Measurements from ENCODE around the gene ATG2A. TPM values are rescaled to one million over a fixed set of nuclear protein-coding genes. Genes with fewer than 3 reads are reported as not detected.

Gene ATG2A
- 12.9 to 22.4 TPM (median 20.8 TPM) in 5 replicates for total RNA-seq (2022; extraction: Qiagen RNA extraction; ENCODE audit: low read depth)

DNA sequence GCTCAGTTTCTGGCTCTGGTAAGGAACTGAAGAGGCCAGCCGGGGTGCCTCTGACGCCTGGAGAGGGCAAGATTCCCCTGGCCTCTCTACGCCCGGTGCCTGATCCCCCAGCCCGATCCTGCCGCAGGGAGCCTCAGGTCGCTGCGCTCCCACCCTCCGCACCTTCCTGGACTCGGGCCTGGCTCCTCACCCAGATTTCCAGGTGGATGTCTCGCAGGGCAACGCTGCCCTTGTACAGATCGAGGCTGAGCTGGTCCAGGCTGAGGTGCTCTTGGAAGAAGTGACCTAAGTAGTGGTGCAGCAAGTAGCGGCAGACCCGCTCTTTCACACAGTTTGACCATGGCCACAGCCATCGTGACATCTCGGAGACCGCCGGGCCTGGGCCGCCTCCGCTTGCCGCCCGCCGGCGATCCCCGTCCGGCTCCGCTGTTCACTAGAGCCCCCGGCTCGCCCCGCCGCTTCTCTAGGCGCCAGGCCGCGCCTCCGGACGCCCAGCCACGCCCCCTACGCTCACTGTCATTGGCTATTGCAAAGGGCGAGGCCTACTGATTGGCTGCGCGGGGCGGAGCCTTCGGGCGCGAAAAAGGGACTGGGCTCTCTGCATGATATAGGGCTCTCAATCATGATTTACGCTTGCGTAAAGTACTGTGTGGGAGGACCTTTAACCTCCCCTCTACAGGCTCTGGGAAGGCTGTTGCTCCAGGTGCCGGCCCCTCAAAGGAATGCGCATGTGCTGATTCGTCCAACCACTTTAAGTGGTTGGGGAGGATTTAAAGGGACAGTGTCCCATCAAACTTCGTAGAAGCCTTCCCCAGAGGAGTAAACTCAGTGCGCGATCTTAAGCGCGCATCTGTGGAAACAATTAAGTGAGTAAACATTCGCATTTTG, at the start of gene ATG2A:
TSS of gene ATG2A (minus strand) at position 435 of the 888 bp plus-strand sequence. CDS start at position 361, 74 bp downstream.

DNA sequence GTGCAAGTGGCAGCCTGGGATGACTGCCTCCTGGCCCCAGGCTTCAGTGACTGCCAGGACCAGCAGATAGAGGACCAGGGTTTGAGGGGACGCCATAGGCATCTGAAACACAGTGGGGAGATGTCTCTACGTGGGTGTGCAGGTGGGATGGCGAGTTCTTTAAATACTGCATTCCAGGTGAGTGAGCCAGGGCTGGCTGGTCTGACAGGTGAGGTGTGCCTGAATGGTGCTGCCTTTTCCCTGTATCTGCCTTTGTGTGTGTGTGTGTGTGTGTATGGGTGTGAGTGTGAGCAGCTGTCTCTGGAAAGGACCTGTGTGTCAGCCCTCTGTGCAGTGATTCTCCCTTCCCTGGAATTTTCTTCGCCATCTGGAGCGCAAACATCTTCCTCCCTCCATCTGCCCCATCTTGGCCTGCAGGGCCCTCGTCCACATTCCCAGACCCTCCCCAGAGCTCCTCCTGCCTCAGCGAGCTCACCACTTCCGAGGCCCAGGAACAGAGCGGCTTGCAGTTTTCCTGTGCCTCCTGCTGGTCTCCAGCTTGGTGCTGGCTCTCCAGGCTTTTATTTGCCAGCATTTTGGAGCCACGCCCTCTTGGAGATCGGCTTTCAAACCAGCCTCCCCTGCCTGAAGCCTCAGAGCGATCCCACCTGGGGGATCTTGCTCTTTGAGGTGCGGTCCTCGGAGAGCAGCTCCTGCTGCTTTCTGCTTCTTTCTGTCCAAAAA, 18.5 kb upstream of the ATG2A start, which contains the start of gene GPHA2:
TSS of gene GPHA2 (minus strand) at position 535 of the 723 bp plus-strand sequence. CDS start at position 102, 433 bp downstream.

DNA sequence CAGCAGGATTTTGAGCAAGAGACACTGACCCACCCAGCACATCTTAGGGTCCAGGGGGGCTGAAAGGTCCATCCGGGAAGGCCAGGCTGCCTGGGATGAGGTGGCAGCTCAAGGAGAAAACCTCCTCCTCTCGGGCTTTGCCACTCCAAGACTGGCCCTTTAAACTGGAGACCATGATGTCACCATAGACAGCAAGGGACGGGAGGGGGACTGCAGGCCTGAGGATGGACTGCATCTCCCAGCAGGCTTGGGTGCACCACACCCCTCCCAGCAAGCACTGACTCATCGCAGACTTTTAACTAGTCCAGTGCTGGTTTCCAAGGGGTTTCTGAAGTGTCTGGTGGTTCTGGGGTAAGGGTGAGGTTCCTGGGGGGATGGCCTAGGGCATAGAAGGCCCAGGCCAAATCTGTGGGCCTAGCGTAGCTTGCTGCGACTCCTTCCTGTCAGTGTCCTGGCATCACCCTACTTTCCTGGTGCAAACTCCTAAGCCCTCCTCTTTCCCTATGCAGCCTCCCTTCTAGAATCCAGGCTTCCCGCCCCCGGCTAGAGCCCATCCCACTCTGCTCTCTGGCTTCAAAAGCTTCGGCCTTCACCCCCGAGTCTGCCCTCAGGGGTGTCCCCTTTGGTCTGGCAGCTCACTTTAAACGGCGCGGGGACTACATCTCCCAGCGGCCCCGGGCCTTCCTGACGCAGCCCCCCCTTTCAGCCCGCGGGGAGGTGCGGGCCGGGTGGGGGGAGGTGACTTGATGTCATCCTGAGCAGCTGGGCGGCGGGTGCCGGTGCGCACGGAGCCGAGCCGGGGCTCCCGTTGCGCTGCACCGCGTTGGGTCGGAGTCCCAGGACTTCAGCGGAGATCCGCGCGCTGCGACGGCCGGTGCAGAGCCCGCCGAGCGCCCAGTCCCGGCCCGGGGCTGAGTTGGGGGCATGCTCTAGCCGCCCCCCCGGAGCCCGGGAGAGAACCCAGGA, 7.2 kb upstream of the ATG2A start, which contains the start of gene PPP2R5B:
TSS of gene PPP2R5B (plus strand) at position 746 of the 966 bp plus-strand sequence. CDS start 1,046 bp downstream, outside the sequence.

DNA sequence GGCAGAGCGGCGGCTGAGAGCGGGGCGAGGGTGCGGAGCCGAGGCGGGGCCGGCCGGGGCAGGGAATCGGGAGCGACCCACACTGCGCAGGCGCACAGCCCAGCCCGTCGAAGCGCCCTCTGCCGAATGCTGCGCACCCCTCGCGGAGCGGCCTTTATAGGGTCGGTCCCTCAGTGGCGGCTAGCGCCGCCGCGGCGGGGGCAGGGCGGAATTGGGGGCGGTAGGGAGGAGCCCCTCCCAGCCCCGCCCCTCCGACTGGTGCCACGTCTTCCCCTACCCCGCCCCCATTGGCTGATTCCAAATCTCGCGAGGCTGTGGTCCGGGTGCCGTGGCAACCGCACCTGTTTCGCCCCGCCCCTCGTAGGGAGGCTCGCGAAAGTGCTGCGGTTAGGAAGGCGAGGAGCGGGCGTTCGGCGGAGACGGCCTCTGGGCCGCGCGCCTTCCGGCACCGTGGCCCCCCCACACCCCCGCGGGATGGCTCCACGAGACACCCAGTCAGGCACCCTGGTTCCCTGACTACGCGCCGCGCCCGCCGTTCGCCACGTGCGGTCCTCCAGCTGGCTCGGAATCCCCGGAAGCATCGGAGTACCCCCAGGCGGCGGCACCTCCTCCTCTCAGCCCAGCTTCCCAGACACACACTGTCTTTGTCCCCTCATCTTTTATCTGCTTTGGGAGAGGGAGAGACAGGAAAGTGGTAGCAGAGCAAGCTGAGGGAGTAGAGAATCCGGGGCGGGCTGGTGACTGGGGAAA, 38.3 kb downstream of the ATG2A start, which contains the start of gene EHD1:
TSS of gene EHD1 (minus strand) at position 128 of the 750 bp plus-strand sequence. CDS start 157 bp downstream, outside the sequence.

Other genes starting within 250 kb of the ATG2A start
- 0.19 to 0.35 TPM (median 0.27 TPM) in 5 replicates for gene NRXN2, start 194.0 kb downstream of the ATG2A start, total RNA-seq (2022; extraction: Qiagen RNA extraction; ENCODE audit: low read depth)
- 1.1 to 2.6 TPM (median 1.4 TPM) in 5 replicates for gene RASGRP2, start 173.1 kb downstream of the ATG2A start, total RNA-seq (2022; extraction: Qiagen RNA extraction; ENCODE audit: low read depth)
- 0.17 to 0.58 TPM (median 0.32 TPM) in 5 replicates for gene PYGM, start 157.2 kb downstream of the ATG2A start, total RNA-seq (2022; extraction: Qiagen RNA extraction; ENCODE audit: low read depth)
- 160 to 206 TPM (median 161 TPM) in 5 replicates for gene SF1, start 138.7 kb downstream of the ATG2A start, total RNA-seq (2022; extraction: Qiagen RNA extraction; ENCODE audit: low read depth)
- gene MAP4K2, start 114.0 kb downstream of the ATG2A start, total RNA-seq (2022; extraction: Qiagen RNA extraction; ENCODE audit: low read depth) = 6.9 to 9.1 TPM (median 8.0 TPM) in 5 replicates
- gene MEN1, start 106.7 kb downstream of the ATG2A start, total RNA-seq (2022; extraction: Qiagen RNA extraction; ENCODE audit: low read depth) = 28.7 to 39.3 TPM (median 36.7 TPM) in 5 replicates
- gene CDC42BPG, start 72.6 kb downstream of the ATG2A start, total RNA-seq (2022; extraction: Qiagen RNA extraction; ENCODE audit: low read depth) = 1.1 to 1.8 TPM (median 1.6 TPM) in 5 replicates
- 104 to 140 TPM (median 129 TPM) in 5 replicates for gene EHD1, start 38.6 kb downstream of the ATG2A start, total RNA-seq (2022; extraction: Qiagen RNA extraction; ENCODE audit: low read depth)
- gene PPP2R5B, start 7.5 kb upstream of the ATG2A start, total RNA-seq (2022; extraction: Qiagen RNA extraction; ENCODE audit: low read depth) = 3.6 to 6.2 TPM (median 4.2 TPM) in 5 replicates
- not detected in 5 replicates for gene GPHA2, start 18.7 kb upstream of the ATG2A start, total RNA-seq (2022; extraction: Qiagen RNA extraction; ENCODE audit: low read depth)
- not detected in 5 replicates for gene MAJIN, start 54.9 kb upstream of the ATG2A start, total RNA-seq (2022; extraction: Qiagen RNA extraction; ENCODE audit: low read depth)
- gene BATF2, start 79.8 kb upstream of the ATG2A start, total RNA-seq (2022; extraction: Qiagen RNA extraction; ENCODE audit: low read depth) = 0.61 to 1.3 TPM (median 0.67 TPM) in 5 replicates
- gene ARL2, start 97.0 kb upstream of the ATG2A start, total RNA-seq (2022; extraction: Qiagen RNA extraction; ENCODE audit: low read depth) = 157 to 200 TPM (median 182 TPM) in 5 replicates
- gene SNX15, start 110.2 kb upstream of the ATG2A start, total RNA-seq (2022; extraction: Qiagen RNA extraction; ENCODE audit: low read depth) = 20.2 to 23.7 TPM (median 21.5 TPM) in 5 replicates
- gene SAC3D1, start 124.0 kb upstream of the ATG2A start, total RNA-seq (2022; extraction: Qiagen RNA extraction; ENCODE audit: low read depth) = 33.6 to 55.1 TPM (median 50.9 TPM) in 5 replicates
- gene NAALADL1, start 141.3 kb upstream of the ATG2A start, total RNA-seq (2022; extraction: Qiagen RNA extraction; ENCODE audit: low read depth) = not detected in 5 replicates
- 56.3 to 73.2 TPM (median 69.6 TPM) in 5 replicates for gene CDCA5, start 166.8 kb upstream of the ATG2A start, total RNA-seq (2022; extraction: Qiagen RNA extraction; ENCODE audit: low read depth)
- 30.8 to 34.6 TPM (median 33.1 TPM) in 5 replicates for gene ZFPL1, start 167.0 kb upstream of the ATG2A start, total RNA-seq (2022; extraction: Qiagen RNA extraction; ENCODE audit: low read depth)
- 50.2 to 54.5 TPM (median 53.0 TPM) in 5 replicates for gene VPS51, start 179.0 kb upstream of the ATG2A start, total RNA-seq (2022; extraction: Qiagen RNA extraction; ENCODE audit: low read depth)
- gene TM7SF2, start 194.7 kb upstream of the ATG2A start, total RNA-seq (2022; extraction: Qiagen RNA extraction; ENCODE audit: low read depth) = 5.3 to 6.8 TPM (median 5.5 TPM) in 5 replicates
- gene ZNHIT2, start 200.5 kb upstream of the ATG2A start, total RNA-seq (2022; extraction: Qiagen RNA extraction; ENCODE audit: low read depth) = 14.6 to 23.2 TPM (median 21.6 TPM) in 5 replicates
- gene FAU, start 204.9 kb upstream of the ATG2A start, total RNA-seq (2022; extraction: Qiagen RNA extraction; ENCODE audit: low read depth) = 887 to 1,065 TPM (median 962 TPM) in 5 replicates
- gene MRPL49, start 205.1 kb upstream of the ATG2A start, total RNA-seq (2022; extraction: Qiagen RNA extraction; ENCODE audit: low read depth) = 68.9 to 78.3 TPM (median 73.3 TPM) in 5 replicates
- gene SYVN1, start 217.3 kb upstream of the ATG2A start, total RNA-seq (2022; extraction: Qiagen RNA extraction; ENCODE audit: low read depth) = 30.3 to 41.2 TPM (median 40.5 TPM) in 5 replicates

Measured in A549 treated with GW870086 at 1 μM for 4 hours (cell line).